Left lung (tissue), 14 donors: ENCODE data around the gene CHCHD10. TPM values are rescaled to one million over a fixed set of nuclear protein-coding genes. Genes with fewer than 3 reads are reported as not detected.

Experiments
- ATAC-seq: fragments of 200-7000 bp; cut with Tn5 transposase; one replicate; pipeline ENCODE4 v1.9.1; 2020; ENCODE audit warnings: moderate library complexity
- DNase-seq, 4 donors: peaks; one replicate each; pipeline ENCODE4 v3.0.0-alpha.2; 2013 to 2020
- H3K27ac ChIP-seq, 2 donors: fragments of 200-600 bp; sonication (generic) in 1 of 2; one replicate each; pipeline versions ENCODE4 v1.5.0 to v1.8.0; 2020 to 2021
- H3K27me3 ChIP-seq, 2 donors: fragments of 200-600 bp; sonication (generic) in 1 of 2; one replicate each; pipeline versions ENCODE4 v1.5.0 to v1.8.0; 2020 to 2021
- H3K36me3 ChIP-seq, 2 donors: fragments of 200-600 bp; sonication (generic) in 1 of 2; one replicate each; pipeline versions ENCODE4 v1.5.0 to v1.8.0; 2020 to 2021
- H3K4me1 ChIP-seq, 2 donors: fragments of 200-600 bp; one replicate each; pipeline ENCODE4 v1.8.0; 2021
- H3K4me3 ChIP-seq, 2 donors: fragments of 200-600 bp; sonication (generic) in 1 of 2; one replicate each; pipeline versions ENCODE4 v1.5.0 to v1.8.0; 2020 to 2021; ENCODE audit warnings: mild to moderate bottlenecking in 1 of 2
- H3K9me3 ChIP-seq, 2 donors: fragments of 200-600 bp; sonication (generic) in 1 of 2; one replicate each; pipeline versions ENCODE4 v1.5.0 to v1.8.0; 2020 to 2021
- intact Hi-C, 2 donors: fragments of 100-400 bp; cut with DNase I; formaldehyde crosslinking; loops; one replicate each; pipeline versions ENCODE4 v1.11.2 to v1.14.2; 2022
- long read RNA-seq, 12 donors: library from polyadenylated mRNA in 2 of 12; unstranded in 2 of 12; transcript quantifications; one replicate each; pipeline ENCODE4 v2.0.0 and lab custom pipeline, GENCODE V29; 2019 to 2026
- polyA plus RNA-seq, 6 donors: library from polyadenylated mRNA; unstranded; fragments of 120-200 nt; gene quantifications; one replicate each; pipeline ENCODE4 v1.2.1, GENCODE V29; 2013; ENCODE audit not compliant: insufficient read length in 6 of 6
- total RNA-seq, 2 donors: library from RNA; stranded (reverse); fragmentation: NEBNext Ultra II Directional; extraction: Animal tissue kit (Norgen Biotek cat#: 25700); gene quantifications; one replicate each; pipeline ENCODE4 v1.2.1, GENCODE V29; 2021
- TF ChIP-seq, protein P1 (sequence below), 2 donors: fragments of 200-600 bp; sonication (generic) in 1 of 2; IDR thresholded peaks; one replicate each; pipeline versions ENCODE4 v1.5.0 to v1.8.0; 2021; ENCODE audit warnings: antibody characterized with exemption in 2 of 2
- donor health status: DM: no; HTN: yes; CAD: no.
- donor health status: DM: no; HTN: no; CAD: no.

Gene CHCHD10
- 100 to 1,000 TPM in 1 of 2 donors, 10 to 100 TPM in 1; 73.0 to 128 TPM for total RNA-seq
- 10 to 100 TPM; 19.0 to 41.2 (median 24.0) TPM for polyA plus RNA-seq
- long read RNA-seq, donor 1, transcript CHCHD10-202 (4 exons, 1,171 nt): major isoform, 34 of 36 reads
- long read RNA-seq, donor 1, partial matches to known transcripts: 0 of 36 reads
- long read RNA-seq, donor 1, other reads (novel, unspliced or antisense): 0 of 36 reads
- long read RNA-seq, donor 2, transcript CHCHD10-205 (2 exons, 490 nt): minor isoform, 5 of 24 reads
- long read RNA-seq, donor 2, transcript CHCHD10-202 (4 exons, 1,171 nt): major isoform, 17 of 24 reads
- long read RNA-seq, donor 2, partial matches to known transcripts: 0 of 24 reads
- long read RNA-seq, donor 2, other reads (novel, unspliced or antisense): 0 of 24 reads
- long read RNA-seq, donor 3, transcript CHCHD10-202 (4 exons, 1,171 nt): major isoform, 28 of 219 reads
- long read RNA-seq, donor 3, partial matches to known transcripts: 161 of 219 reads
- long read RNA-seq, donor 3, other reads (novel, unspliced or antisense): 28 of 219 reads
- long read RNA-seq, donor 4, partial matches to known transcripts: 2 of 8 reads
- long read RNA-seq, donor 4, other reads (novel, unspliced or antisense): 0 of 8 reads
- long read RNA-seq, donor 5, transcript CHCHD10-202 (4 exons, 1,171 nt): major isoform, 20 of 30 reads
- long read RNA-seq, donor 5, partial matches to known transcripts: 0 of 30 reads
- long read RNA-seq, donor 5, other reads (novel, unspliced or antisense): 7 of 30 reads
- long read RNA-seq, donor 6, transcript CHCHD10-202 (4 exons, 1,171 nt): major isoform, 10 of 13 reads
- long read RNA-seq, donor 6, partial matches to known transcripts: 0 of 13 reads
- long read RNA-seq, donor 6, other reads (novel, unspliced or antisense): 0 of 13 reads
- long read RNA-seq, donor 7, transcript CHCHD10-202 (4 exons, 1,171 nt): major isoform, 6 of 7 reads
- long read RNA-seq, donor 7, partial matches to known transcripts: 0 of 7 reads
- long read RNA-seq, donor 7, other reads (novel, unspliced or antisense): 0 of 7 reads
- long read RNA-seq, donor 8, transcript CHCHD10-202 (4 exons, 1,171 nt): major isoform, 20 of 22 reads
- long read RNA-seq, donor 8, partial matches to known transcripts: 0 of 22 reads
- long read RNA-seq, donor 8, other reads (novel, unspliced or antisense): 0 of 22 reads
- long read RNA-seq, donor 9, partial matches to known transcripts: 0 of 1 reads
- long read RNA-seq, donor 9, other reads (novel, unspliced or antisense): 0 of 1 reads
- long read RNA-seq, donor 10, partial matches to known transcripts: 1 of 3 reads
- long read RNA-seq, donor 10, other reads (novel, unspliced or antisense): 1 of 3 reads
- long read RNA-seq, donor 11, transcript CHCHD10-202 (4 exons, 1,171 nt): major isoform, 113 of 143 reads
- long read RNA-seq, donor 11, transcript CHCHD10-205 (2 exons, 490 nt): minor isoform, 6 of 143 reads
- long read RNA-seq, donor 11, partial matches to known transcripts: 16 of 143 reads
- long read RNA-seq, donor 11, other reads (novel, unspliced or antisense): 5 of 143 reads
- long read RNA-seq, donor 12, transcript CHCHD10-202 (4 exons, 1,171 nt): major isoform, 24 of 26 reads
- long read RNA-seq, donor 12, partial matches to known transcripts: 0 of 26 reads
- long read RNA-seq, donor 12, other reads (novel, unspliced or antisense): 0 of 26 reads

DNA sequence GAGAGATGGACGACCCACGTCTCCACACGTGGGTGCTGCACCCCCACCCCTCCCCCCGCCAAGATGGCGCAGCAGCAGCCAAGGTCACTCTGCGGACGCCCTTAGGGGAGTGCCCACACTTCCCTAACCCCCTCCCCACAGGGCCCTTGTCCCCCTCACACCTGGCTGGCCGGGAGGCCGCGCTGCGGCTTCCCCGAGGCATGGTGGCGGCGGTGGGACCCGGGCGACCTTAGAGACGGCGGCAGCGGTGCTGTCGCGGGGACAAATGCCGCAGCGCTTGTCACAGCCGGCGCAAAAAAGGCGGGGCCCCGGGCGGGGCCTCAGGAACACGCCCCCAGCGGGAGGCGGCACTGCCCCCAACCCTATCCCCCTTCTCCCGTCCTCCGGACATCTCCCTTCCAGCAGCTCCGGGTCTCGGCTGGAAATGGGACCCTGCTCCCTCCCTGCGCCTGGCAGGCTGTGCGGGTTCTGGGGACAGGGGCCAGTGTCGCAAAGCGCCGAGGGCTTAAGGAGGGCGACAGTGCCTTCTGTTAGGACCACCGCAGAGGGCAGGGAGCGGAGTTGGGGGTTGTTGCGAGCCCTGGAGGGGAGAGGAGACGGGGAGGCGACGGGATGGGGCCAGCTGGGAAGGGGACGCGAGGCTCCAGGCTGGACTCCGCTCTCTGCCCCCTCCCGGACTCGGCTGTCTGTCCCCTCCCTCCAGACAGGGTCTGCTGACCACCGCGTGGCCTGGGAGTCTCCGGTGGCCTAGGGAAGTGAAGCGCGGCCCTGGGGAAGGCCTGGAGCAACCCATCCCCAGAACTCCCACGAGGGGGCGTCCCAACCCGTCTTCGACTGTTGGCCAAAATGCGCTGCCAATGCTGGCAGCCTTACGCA, at the start of gene CHCHD10:
CHCHD10 (minus strand) TSS at position 300 of the 876 bp plus-strand sequence; CDS start at position 202, 98 bp downstream.
- no peaks in the 10 kb centered on the region for H3K36me3 ChIP-seq
- no peaks in the 10 kb centered on the region for H3K9me3 ChIP-seq
- H3K27me3 ChIP-seq: peaks cover 0 to 9% of the 10 kb centered on the region in 2 donors
- intact Hi-C loops: no loop called here
- H3K27ac ChIP-seq: peak within 1 kb of the TSS; percentile 66 to 69
- peak within 1 kb of the TSS; percentile 60 to 69 for H3K4me3 ChIP-seq
- TF ChIP-seq, protein P1, sequence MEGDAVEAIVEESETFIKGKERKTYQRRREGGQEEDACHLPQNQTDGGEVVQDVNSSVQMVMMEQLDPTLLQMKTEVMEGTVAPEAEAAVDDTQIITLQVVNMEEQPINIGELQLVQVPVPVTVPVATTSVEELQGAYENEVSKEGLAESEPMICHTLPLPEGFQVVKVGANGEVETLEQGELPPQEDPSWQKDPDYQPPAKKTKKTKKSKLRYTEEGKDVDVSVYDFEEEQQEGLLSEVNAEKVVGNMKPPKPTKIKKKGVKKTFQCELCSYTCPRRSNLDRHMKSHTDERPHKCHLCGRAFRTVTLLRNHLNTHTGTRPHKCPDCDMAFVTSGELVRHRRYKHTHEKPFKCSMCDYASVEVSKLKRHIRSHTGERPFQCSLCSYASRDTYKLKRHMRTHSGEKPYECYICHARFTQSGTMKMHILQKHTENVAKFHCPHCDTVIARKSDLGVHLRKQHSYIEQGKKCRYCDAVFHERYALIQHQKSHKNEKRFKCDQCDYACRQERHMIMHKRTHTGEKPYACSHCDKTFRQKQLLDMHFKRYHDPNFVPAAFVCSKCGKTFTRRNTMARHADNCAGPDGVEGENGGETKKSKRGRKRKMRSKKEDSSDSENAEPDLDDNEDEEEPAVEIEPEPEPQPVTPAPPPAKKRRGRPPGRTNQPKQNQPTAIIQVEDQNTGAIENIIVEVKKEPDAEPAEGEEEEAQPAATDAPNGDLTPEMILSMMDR (IDR thresholded peaks at IDR 0.05): peak; percentile 68 to 84
- peaks cover 5 to 68% of the 10 kb centered on the region in 2 donors for H3K4me1 ChIP-seq
- peak; percentile 84 to 96 (median 86) for DNase-seq
- peak; percentile 88 for ATAC-seq

GRCh38 chr22:23817146-23817545, 49.4 kb upstream of the CHCHD10 start:
- Histone ChIP-seq H3K4me3 (no peak overlapping the region), H3K27ac (no peak overlapping the region), H3K9me3 (no peaks in the 10 kb centered on the region), H3K36me3 (peaks cover 0 to 91% of the 10 kb centered on the region in 2 donors), H3K4me1 (no peaks in the 10 kb centered on the region), H3K27me3 (no peaks in the 10 kb centered on the region)
- TF ChIP-seq, protein P1 (IDR thresholded peaks at IDR 0.05): no peak
- DNase-seq (peak in 1 of 4 donors; percentile 17), ATAC-seq (no peak)
- intact Hi-C loops: no loop called here

DNA sequence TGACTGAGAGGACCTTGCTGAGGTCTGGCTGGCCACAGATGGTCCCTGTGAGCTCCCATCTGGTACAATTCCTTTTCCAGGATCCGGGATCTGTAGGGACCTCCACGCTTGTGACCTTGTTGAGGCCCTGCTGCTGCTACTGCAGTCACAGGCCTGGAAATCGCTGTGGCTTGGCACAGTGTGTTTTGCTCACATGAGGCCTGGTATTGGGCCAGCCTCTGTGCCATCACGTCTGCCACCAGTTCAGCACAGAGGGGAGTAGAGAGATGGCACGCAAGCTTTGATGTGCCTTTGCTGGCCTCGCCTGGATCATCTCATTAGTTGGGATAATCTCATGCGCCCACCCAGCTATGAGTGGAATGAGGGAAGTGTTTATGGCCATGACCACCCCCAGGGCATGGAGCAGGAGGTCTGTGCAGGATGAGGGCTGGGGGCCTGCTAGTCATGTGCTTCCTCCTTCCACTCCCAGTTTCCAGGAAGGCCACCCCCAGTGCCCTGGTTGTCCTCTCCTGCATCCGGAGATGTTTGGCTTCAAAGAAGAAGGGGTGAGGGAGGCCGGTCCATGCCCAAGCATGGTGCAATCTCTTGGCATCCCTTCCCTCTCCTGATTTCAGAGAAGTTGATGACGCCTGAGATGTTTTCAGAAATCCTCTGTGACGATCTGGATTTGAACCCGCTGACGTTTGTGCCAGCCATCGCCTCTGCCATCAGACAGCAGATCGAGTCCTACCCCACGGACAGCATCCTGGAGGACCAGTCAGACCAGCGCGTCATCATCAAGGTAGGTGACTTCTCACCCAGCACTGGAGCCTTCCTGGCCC, 48.6 kb upstream of the CHCHD10 start:
- Histone ChIP-seq H3K36me3 (peaks cover 0 to 91% of the 10 kb centered on the region in 2 donors), H3K9me3 (no peaks in the 10 kb centered on the region), H3K4me1 (no peaks in the 10 kb centered on the region), H3K4me3 (no peak overlapping the region), H3K27me3 (no peaks in the 10 kb centered on the region), H3K27ac (no peak overlapping the region)
- TF ChIP-seq, protein P1 (IDR thresholded peaks at IDR 0.05): no peak
- DNase-seq: peak in 1 of 4 donors; percentile 33
- ATAC-seq: no peak
- intact Hi-C loops: no loop called here
